CD4-positive, alpha-beta memory T cell (primary cell): Measurements from ENCODE around the gene MUC5AC. TPM values are rescaled to one million over a fixed set of nuclear protein-coding genes. Genes with fewer than 3 reads are reported as not detected.

Experiments used
- CTCF ChIA-PET: fragments of 350-600 bp; sonication (Branson Sonifier 250); formaldehyde crosslinking; loops from one replicate; lab custom pipeline; 2021; ENCODE audit warnings: inconsistent platforms; ENCODE audit not compliant: partially characterized antibody; lab: Charles Lee
- POLR2A ChIA-PET: fragments of 350-600 bp; sonication (Branson Sonifier 250); formaldehyde crosslinking; loops from one replicate; lab custom pipeline; 2021; ENCODE audit not compliant: partially characterized antibody; lab: Charles Lee
- DNase-seq, 5 donors: peaks; one replicate each; pipeline versions ENCODE4 v3.0.0 to v3.0.0-alpha.2; 2020 to 2022; ENCODE audit warnings: mixed read lengths in 1 of 5
- H3K27ac ChIP-seq: one replicate; pipeline ENCODE4 v1.7.0; 2013; ENCODE audit warnings: low read depth, low read length
- H3K27me3 ChIP-seq: 2 replicates; pipeline ENCODE4 v1.7.0; 2013; ENCODE audit warnings: mild to moderate bottlenecking, low read length, moderate library complexity; ENCODE audit not compliant: insufficient read depth
- H3K36me3 ChIP-seq: 2 replicates; pipeline ENCODE4 v1.7.0; 2013; ENCODE audit warnings: mild to moderate bottlenecking, low read length, moderate library complexity; ENCODE audit not compliant: insufficient read depth
- H3K4me1 ChIP-seq: 2 replicates; pipeline ENCODE4 v1.7.0; 2013; ENCODE audit warnings: mild to moderate bottlenecking, low read length, moderate library complexity; ENCODE audit not compliant: insufficient read depth
- H3K4me3 ChIP-seq, 2 donors: one replicate each; pipeline ENCODE4 v1.7.0; 2013; ENCODE audit warnings: low read length in 2 of 2, mild to moderate bottlenecking in 1 of 2
- H3K9me3 ChIP-seq, 2 donors: one replicate each; pipeline ENCODE4 v1.7.0; 2013; ENCODE audit warnings: low read length in 2 of 2, control low read depth in 1 of 2; ENCODE audit not compliant: control insufficient read depth in 1 of 2
- H3K27ac Mint-ChIP-seq, 7 donors: one replicate each; pipeline ENCODE4 v1.8.0; 2020 to 2021; ENCODE audit warnings: mixed read lengths in 7 of 7, mild to moderate bottlenecking in 6 of 7, inconsistent platforms in 3 of 7, moderate library complexity in 3 of 7
- H3K27me3 Mint-ChIP-seq, 2 donors: one replicate each; pipeline ENCODE4 v1.8.0; 2020 to 2021; ENCODE audit warnings: mixed read lengths in 2 of 2
- H3K36me3 Mint-ChIP-seq, 2 donors: one replicate each; pipeline ENCODE4 v1.8.0; 2020 to 2021; ENCODE audit warnings: mixed read lengths in 2 of 2, inconsistent platforms in 1 of 2, mild to moderate bottlenecking in 1 of 2
- H3K4me1 Mint-ChIP-seq, 4 donors: one replicate each; pipeline ENCODE4 v1.8.0; 2020 to 2021; ENCODE audit warnings: mixed read lengths in 4 of 4, mild to moderate bottlenecking in 1 of 4
- H3K4me3 Mint-ChIP-seq, 8 donors: one replicate each; pipeline ENCODE4 v1.8.0; 2020 to 2021; ENCODE audit warnings: mixed read lengths in 8 of 8, mild to moderate bottlenecking in 7 of 8, moderate library complexity in 6 of 8, inconsistent platforms in 3 of 8
- H3K9me3 Mint-ChIP-seq, 8 donors: one replicate each; pipeline ENCODE4 v1.8.0; 2020 to 2021; ENCODE audit warnings: mixed read lengths in 8 of 8, mild to moderate bottlenecking in 5 of 8, inconsistent platforms in 3 of 8, moderate library complexity in 1 of 8
- intact Hi-C: fragments of 100-400 bp; cut with micrococcal nuclease; formaldehyde crosslinking; loops from one replicate; pipeline ENCODE4 v1.15.1; 2023
- polyA plus RNA-seq, 2 donors: library from polyadenylated mRNA; unstranded; fragments of 300-500 nt; fragmentation: Illumina TruSeq; gene quantifications; one replicate each; pipeline ENCODE4 v1.2.3, GENCODE V29; 2021
- total RNA-seq, 2 experiments: library from RNA; stranded (reverse); gene quantifications; one replicate each; pipeline ENCODE4 v1.2.3, GENCODE V29; 2021

Gene MUC5AC
- total and polyA plus RNA-seq, 4 experiments from 2014 or later = not detected

DNA sequence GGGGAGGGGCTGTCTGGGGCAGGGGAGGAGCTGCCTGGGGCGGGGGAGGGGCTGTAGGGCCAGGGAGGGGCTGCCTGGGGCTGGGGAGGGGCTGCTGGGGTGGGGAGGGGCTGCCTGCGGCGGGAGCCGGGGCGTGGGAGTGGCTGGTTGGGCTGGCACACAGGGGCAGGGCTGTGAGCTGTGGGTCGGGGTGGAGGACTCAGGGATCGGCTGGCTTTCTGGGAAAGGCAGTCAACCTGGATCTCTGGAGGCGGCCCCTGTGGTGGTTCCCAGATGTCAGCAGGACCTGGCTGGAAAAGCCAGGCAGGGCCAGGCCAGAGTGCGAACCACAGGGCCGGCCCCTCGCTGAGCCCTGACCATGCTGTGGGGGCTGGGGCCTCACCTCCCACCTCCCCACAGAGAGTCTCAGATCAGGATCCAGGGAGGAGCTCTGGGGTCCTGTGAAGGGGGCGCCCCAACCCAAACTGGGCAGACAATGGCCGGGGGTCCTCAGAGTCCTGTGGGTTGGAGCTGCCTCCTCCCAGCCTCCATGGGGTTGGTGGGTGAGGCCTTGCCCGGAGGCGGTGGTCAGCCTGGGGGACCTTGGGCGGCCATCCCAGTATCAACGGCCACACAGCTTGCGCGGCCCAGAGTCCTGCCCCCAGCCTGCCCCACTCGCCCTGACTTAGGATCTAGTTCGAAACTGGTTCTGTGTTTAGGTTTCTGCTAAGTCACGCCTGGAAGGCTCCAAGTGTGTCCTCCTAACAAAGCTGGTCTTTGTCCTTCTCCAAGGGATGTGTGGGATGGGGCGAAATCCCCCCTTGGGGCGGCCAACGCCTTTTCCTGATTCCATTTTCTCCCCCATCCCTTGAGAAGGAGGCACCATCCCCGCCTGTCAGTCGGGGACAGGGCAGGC lies 67.0 kb downstream of the MUC5AC start:
- Mint-ChIP-seq H3K4me3 (no peak overlapping the region), H3K9me3 (no peaks in the 10 kb centered on the region), H3K27ac (no peak overlapping the region), H3K36me3 (no peaks in the 10 kb centered on the region), H3K4me1 (no peaks in the 10 kb centered on the region), H3K27me3 (peaks cover 2 to 3% of the 10 kb centered on the region in 2 donors)
- Histone ChIP-seq H3K36me3 (no peaks in the 10 kb centered on the region), H3K27ac (no peak overlapping the region), H3K4me3 (no peak overlapping the region), H3K4me1 (no peaks in the 10 kb centered on the region), H3K9me3 (no peaks in the 10 kb centered on the region), H3K27me3 (no peaks in the 10 kb centered on the region)
- POLR2A ChIA-PET = no interaction called here
- intact Hi-C loops = no loop called here
- CTCF ChIA-PET = no interaction called here
- DNase-seq = peak in 1 of 5 donors; percentile 29

DNA sequence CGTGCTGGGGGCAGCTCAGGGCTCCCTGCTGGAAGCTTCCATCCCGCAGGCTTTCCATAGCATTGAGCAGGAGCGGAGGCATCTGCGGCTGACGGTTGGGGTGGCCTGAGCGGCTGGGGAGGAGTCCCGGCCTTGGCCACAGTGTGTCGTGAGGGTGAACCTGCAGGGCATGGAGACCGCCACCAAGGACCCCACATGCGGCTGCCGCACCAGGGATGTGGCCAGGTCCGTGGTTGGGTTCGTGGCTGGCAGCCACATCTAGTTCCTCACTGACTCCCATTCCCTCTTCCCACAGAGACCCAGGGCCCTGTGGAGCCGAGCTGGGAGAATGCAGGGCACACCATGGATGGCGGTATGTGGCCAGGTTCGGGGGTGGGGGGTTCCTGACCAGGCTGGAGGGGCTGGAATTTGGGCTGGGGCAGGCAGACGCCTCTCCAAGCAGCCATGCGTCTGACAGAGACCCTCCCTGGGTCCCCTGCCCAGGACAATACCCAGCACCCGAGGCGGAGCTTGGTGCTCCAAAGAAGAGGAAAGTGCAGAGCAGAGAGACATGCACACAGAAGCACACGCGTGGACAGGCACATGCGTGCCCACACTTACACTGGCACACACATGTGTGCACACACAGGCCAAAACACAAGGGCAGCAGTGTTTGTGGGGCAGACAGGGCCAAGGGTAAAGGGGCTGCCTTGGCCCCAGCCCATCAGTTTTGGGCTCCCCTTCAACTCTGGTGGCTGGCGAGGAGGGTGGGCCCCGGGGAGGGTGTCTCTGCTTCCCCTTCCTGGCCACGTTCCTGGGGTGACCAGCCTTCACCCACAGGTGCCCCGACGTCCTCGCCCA lies 67.9 kb downstream of the MUC5AC start:
- Histone ChIP-seq H3K27me3 (no peaks in the 10 kb centered on the region), H3K4me1 (no peaks in the 10 kb centered on the region), H3K9me3 (no peaks in the 10 kb centered on the region), H3K27ac (no peak overlapping the region), H3K4me3 (no peak overlapping the region), H3K36me3 (no peaks in the 10 kb centered on the region)
- Mint-ChIP-seq H3K4me1 (no peaks in the 10 kb centered on the region), H3K9me3 (no peaks in the 10 kb centered on the region), H3K36me3 (no peaks in the 10 kb centered on the region), H3K27ac (no peak overlapping the region), H3K27me3 (peaks cover 2% of the 10 kb centered on the region in 2 donors), H3K4me3 (no peak overlapping the region)
- ChIA-PET CTCF (no interaction called here), POLR2A (no interaction called here)
- peak in 1 of 5 donors; percentile 8 for DNase-seq
- intact Hi-C loops = no loop called here

DNA sequence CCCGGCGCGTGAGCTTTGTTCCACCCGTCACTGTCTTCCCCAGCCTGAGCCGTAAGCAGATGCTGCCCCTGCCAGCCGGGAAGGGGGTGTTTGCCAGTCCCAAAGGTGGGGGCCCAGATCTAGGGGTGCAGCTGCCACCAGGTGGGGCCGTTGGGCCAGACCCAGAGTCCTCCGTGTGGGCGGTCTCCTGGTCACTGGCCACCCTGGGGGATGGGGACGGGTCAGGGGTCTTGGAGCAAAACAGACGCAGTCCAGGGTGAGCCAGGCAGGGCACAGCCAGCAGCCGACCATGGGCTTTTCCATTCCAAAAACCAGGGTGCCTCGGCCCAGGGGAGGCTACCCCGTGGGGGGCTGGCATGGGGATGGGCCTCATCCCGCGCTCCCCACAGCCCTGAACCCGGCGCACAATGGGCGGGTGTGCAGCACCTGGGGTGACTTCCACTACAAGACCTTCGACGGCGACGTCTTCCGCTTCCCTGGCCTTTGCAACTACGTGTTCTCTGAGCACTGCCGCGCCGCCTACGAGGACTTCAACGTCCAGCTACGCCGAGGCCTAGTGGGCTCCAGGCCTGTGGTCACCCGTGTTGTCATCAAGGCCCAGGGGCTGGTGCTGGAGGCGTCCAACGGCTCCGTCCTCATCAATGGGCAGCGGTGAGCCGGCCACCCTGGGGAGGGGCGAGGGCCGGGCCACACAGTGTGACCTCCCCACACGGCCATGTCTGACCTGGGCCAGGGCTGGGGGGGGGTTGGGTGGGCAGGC lies 68.7 kb downstream of the MUC5AC start:
- DNase-seq = peak in 1 of 5 donors; percentile 24
- Histone ChIP-seq H3K27me3 (no peaks in the 10 kb centered on the region), H3K9me3 (no peaks in the 10 kb centered on the region), H3K27ac (no peak overlapping the region), H3K4me1 (no peaks in the 10 kb centered on the region), H3K36me3 (no peaks in the 10 kb centered on the region), H3K4me3 (no peak overlapping the region)
- Mint-ChIP-seq H3K27me3 (peaks cover 0 to 2% of the 10 kb centered on the region in 2 donors), H3K9me3 (no peaks in the 10 kb centered on the region), H3K27ac (no peak overlapping the region), H3K4me3 (no peak overlapping the region), H3K36me3 (no peaks in the 10 kb centered on the region), H3K4me1 (no peaks in the 10 kb centered on the region)
- POLR2A ChIA-PET = no interaction called here
- intact Hi-C loops = no loop called here
- CTCF ChIA-PET = no interaction called here

DNA sequence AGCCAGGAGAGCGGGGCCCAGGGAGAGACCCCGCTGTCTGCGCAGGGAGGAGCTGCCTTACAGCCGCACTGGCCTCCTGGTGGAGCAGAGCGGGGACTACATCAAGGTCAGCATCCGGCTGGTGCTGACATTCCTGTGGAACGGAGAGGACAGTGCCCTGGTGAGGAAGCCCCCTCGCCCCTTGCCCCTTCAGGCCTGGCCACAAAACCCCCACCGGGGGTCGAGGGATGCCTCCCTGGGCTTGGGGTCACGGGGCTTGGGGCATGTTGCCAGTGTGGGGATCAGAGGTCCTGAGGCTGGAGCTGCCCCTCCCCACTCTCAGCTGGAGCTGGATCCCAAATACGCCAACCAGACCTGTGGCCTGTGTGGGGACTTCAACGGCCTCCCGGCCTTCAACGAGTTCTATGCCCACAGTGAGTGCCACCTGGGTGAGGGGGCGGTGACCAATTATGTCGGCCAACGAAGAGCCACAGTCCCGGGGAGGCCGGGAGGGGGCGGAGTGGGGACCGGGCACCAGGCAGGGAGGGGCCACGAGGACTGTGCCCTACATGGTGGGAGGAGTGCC lies 69.3 kb downstream of the MUC5AC start:
- Mint-ChIP-seq H3K9me3 (no peaks in the 10 kb centered on the region), H3K27me3 (peaks cover 0 to 2% of the 10 kb centered on the region in 2 donors), H3K36me3 (no peaks in the 10 kb centered on the region), H3K4me1 (no peaks in the 10 kb centered on the region), H3K27ac (no peak overlapping the region), H3K4me3 (no peak overlapping the region)
- Histone ChIP-seq H3K9me3 (no peaks in the 10 kb centered on the region), H3K27me3 (no peaks in the 10 kb centered on the region), H3K4me1 (no peaks in the 10 kb centered on the region), H3K36me3 (no peaks in the 10 kb centered on the region), H3K27ac (no peak overlapping the region), H3K4me3 (no peak overlapping the region)
- peak in 1 of 5 donors; percentile 12 for DNase-seq
- intact Hi-C loops = no loop called here
- ChIA-PET POLR2A (no interaction called here), CTCF (no interaction called here)

DNA sequence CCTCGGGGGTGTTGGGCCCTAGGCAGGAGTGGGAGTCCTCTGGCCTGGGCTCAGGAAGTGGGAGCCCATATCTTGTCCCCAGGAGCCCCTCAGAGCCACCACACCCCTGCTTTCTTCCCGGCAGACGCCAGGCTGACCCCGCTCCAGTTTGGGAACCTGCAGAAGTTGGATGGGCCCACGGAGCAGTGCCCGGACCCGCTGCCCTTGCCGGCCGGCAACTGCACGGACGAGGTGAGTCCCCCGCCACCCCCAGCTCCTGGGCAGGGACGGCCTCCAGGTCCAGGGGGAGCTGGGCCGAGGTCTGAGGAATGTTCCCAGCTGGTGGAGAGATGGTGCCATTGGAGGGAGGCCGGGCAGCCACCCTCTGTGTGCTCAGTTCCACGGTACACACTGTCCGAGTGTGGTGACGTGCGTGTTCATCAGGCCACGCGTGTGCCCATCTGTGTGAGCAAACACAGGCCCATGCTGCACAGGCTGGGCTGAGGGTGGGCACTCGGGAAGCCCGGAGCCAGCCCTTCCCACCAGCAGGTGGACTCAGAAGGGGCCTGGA lies 69.9 kb downstream of the MUC5AC start:
- H3K9me3 Mint-ChIP-seq = no peaks in the 10 kb centered on the region
- Histone ChIP-seq H3K27me3 (no peaks in the 10 kb centered on the region), H3K27ac (no peak overlapping the region), H3K9me3 (no peaks in the 10 kb centered on the region), H3K4me1 (no peaks in the 10 kb centered on the region), H3K36me3 (no peaks in the 10 kb centered on the region), H3K4me3 (no peak overlapping the region)
- DNase-seq = peak in 1 of 5 donors; percentile 25
- intact Hi-C loops = no loop called here
- no peak overlapping the region for H3K27ac Mint-ChIP-seq
- H3K4me1 Mint-ChIP-seq = no peaks in the 10 kb centered on the region
- H3K4me3 Mint-ChIP-seq = no peak overlapping the region
- ChIA-PET CTCF (no interaction called here), POLR2A (no interaction called here)
- peaks cover 0 to 2% of the 10 kb centered on the region in 2 donors for H3K27me3 Mint-ChIP-seq
- no peaks in the 10 kb centered on the region for H3K36me3 Mint-ChIP-seq

DNA sequence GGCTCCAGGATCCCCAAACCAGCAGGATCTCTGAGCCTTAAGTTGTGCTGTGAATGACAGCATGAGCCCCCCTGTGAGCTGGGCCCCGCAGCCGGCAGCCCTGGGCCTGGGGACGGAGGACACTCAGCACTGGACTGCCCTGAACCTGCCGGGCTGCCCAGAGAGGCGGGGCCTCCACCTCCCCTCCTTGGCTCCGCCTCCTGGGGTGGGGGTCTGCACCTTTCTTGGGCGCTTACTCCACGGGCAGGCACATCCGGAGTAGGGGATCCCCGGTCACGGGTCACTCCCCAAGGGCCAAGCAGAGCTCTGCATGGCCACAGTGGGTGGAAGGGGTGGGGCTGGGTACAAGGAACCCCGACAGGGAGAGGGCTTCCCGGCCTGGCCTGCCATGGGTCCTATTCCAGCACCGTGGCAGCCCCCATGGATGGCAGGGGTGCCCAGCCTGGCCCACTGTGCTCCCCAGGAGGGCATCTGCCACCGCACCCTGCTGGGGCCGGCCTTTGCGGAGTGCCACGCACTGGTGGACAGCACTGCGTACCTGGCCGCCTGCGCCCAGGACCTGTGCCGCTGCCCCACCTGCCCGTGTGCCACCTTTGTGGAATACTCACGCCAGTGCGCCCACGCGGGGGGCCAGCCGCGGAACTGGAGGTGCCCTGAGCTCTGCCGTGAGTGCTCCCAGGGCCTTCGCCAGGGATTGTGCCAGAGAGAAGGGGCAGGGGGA lies 70.5 kb downstream of the MUC5AC start:
- CTCF ChIA-PET = no interaction called here
- H3K4me3 Mint-ChIP-seq = no peak overlapping the region
- peak in 1 of 5 donors; percentile 13 for DNase-seq

More for the DNA sequence above, 70.5 kb downstream of the MUC5AC start:
- Mint-ChIP-seq H3K27ac (no peak overlapping the region), H3K4me1 (no peaks in the 10 kb centered on the region), H3K36me3 (no peaks in the 10 kb centered on the region), H3K27me3 (peaks cover 0 to 2% of the 10 kb centered on the region in 2 donors), H3K9me3 (no peaks in the 10 kb centered on the region)
- H3K4me3 ChIP-seq = no peak overlapping the region
- H3K9me3 ChIP-seq = no peaks in the 10 kb centered on the region
- no peaks in the 10 kb centered on the region for H3K36me3 ChIP-seq
- POLR2A ChIA-PET = no interaction called here
- no peaks in the 10 kb centered on the region for H3K4me1 ChIP-seq
- intact Hi-C loops = no loop called here
- H3K27me3 ChIP-seq = no peaks in the 10 kb centered on the region
- no peak overlapping the region for H3K27ac ChIP-seq
